ENCODE measurements around the gene NXPE3.

- no peak for TF ChIP-seq SIN3A (IDR thresholded peaks at IDR 0.05; ENCODE audit: low read depth, low read length)
- no peak for TF ChIP-seq PBX3 (IDR thresholded peaks at IDR 0.05; ENCODE audit: insufficient replicate concordance, low read depth, low read length)
- TF ChIP-seq POLR2AphosphoS5 (IDR thresholded peaks at IDR 0.05; ENCODE audit: low read length), result peak; percentile 99
- TF ChIP-seq CTCF (IDR thresholded peaks at IDR 0.05 in 2 of 3, conservative IDR thresholded peaks at IDR 0.05 in 1 of 3; ENCODE audit: control insufficient read depth in 2 of 3, extremely low read depth in 1 of 3, insufficient read depth in 1 of 3, low read depth in 3 of 3, low read length in 3 of 3), result no peak
These were observed 48.5 kb downstream of the NXPE3 start for GRCh38 chr3:101827211-101828174.
